Loucy (cell line): Measurements from ENCODE around the gene FCN2.

Source experiments
- EZH2phosphoT487 ChIP-seq: fragments of 200-600 bp; IDR thresholded peaks from 2 replicates; pipeline ENCODE4 v1.6.1; 2018; ENCODE audit warnings: antibody characterized with exemption, mild to moderate bottlenecking, moderate library complexity, borderline replicate concordance
- TF ChIP-seq, protein P1 (sequence below): fragments of 200-600 bp; sonication (generic); conservative IDR thresholded peaks from 2 replicates; pipeline ENCODE4 v1.5.1; 2014; ENCODE audit warnings: mild to moderate bottlenecking, antibody characterized with exemption, low read length

DNA sequence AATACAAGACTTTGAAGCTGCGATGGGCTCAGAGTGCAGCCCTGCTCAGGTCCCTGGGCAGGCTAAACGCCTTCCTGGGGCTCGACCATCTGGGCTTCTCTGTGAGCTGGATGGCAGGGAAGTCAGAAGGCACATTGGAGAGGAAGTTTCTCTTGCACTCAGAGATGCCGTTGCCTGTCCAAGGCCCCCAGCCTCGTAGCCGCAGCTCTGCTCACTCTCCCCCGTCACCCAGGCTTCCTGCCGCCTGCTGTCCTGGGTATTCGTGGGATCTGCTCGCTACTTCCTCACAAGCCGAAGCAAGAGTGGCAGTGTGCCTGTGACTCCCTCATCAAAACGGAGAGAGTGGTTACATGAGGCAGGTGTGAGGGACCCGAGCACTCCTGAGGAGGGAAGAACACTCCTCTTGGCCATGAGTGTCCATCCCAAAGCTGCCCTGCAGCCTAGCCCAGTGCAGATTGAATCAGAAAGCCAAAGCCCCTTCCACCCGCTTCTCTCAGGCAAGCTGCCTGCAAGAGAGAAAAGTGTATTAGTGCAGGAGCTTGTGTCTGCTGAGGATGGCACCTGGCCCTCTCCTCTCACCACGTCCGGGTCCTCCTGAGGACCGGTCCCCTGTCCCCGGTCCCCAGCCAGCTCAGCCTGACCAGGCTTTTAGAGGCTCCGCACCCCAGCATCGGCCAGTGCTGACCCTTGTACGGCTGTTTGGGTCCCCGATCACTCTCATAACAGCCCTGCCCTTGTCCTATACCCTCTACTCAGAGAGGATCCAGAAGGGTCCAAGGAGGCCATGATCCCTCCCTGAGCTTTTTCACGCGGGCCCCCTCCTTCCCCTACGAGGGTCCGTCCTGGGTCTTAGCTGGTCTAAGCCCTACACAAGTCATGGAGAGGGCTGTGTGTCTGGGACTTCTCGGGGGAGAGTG lies 7.3 kb downstream of the FCN2 start:
- TF ChIP-seq, protein P1, sequence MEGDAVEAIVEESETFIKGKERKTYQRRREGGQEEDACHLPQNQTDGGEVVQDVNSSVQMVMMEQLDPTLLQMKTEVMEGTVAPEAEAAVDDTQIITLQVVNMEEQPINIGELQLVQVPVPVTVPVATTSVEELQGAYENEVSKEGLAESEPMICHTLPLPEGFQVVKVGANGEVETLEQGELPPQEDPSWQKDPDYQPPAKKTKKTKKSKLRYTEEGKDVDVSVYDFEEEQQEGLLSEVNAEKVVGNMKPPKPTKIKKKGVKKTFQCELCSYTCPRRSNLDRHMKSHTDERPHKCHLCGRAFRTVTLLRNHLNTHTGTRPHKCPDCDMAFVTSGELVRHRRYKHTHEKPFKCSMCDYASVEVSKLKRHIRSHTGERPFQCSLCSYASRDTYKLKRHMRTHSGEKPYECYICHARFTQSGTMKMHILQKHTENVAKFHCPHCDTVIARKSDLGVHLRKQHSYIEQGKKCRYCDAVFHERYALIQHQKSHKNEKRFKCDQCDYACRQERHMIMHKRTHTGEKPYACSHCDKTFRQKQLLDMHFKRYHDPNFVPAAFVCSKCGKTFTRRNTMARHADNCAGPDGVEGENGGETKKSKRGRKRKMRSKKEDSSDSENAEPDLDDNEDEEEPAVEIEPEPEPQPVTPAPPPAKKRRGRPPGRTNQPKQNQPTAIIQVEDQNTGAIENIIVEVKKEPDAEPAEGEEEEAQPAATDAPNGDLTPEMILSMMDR: no peak
- no peak for TF ChIP-seq EZH2phosphoT487
